Umbilical cord (tissue), 2 donors: Measurements from ENCODE around the gene ATRIP. TPM values are rescaled to one million over a fixed set of nuclear protein-coding genes. Genes with fewer than 3 reads are reported as not detected.
"Not testable (repeated sequence)": the region's sequence is repeated elsewhere in the genome, so short reads cannot be mapped to it uniquely, and the experiment has no call there.

Experiments used
- DNase-seq: peaks from one replicate; pipeline ENCODE4 v3.0.0-alpha.2; 2015; ENCODE audit warnings: low spot score
- total RNA-seq: library from RNA; depleted of rRNA; stranded (reverse); fragments of >200 nt; gene quantifications from one replicate; pipeline ENCODE4 v1.2.3, GENCODE V29; 2014; ENCODE audit warnings: low replicate concordance; ENCODE audit not compliant: insufficient read depth

Gene ATRIP
- total RNA-seq, 1 donor from 2014 or later, result 9.4 TPM

- peak; percentile 85 for DNase-seq
These were observed 10.6 kb upstream of the ATRIP start for GRCh38 chr3:48435774-48436476.

GRCh38 chr3:48436477-48436787 lies 10.1 kb upstream of the ATRIP start:
- no peak for DNase-seq

- DNase-seq, result no peak
These were observed 9.7 kb upstream of the ATRIP start for GRCh38 chr3:48436855-48437254.

GRCh38 chr3:48437812-48438211 lies 8.7 kb upstream of the ATRIP start:
- DNase-seq, result no peak

GRCh38 chr3:48439820-48440589 lies 6.5 kb upstream of the ATRIP start, which contains the start of the genes CCDC51 and TMA7:
Gene CCDC51 (minus strand): TSS chr3:48440119. CDS start chr3:48435128, 4,991 bp downstream.
Gene TMA7 (plus strand): TSS chr3:48440257. CDS start chr3:48440297, 40 bp downstream.
- peak; percentile 99 for DNase-seq

GRCh38 chr3:48440590-48440958 lies 6.0 kb upstream of the ATRIP start:
- no peak for DNase-seq

- DNase-seq, result peak; percentile 22
These were observed 4.6 kb upstream of the ATRIP start for GRCh38 chr3:48441940-48442339.

- DNase-seq, result no peak
These were observed 1.2 kb upstream of the ATRIP start for GRCh38 chr3:48445277-48445882.

- no peak for DNase-seq
These were observed 503 bp upstream of the ATRIP start for GRCh38 chr3:48446043-48446424.

- DNase-seq, result no peak
These were observed 4.7 kb downstream of the ATRIP start for GRCh38 chr3:48451270-48451669.

- no peak for DNase-seq
These were observed 9.9 kb downstream of the ATRIP start for GRCh38 chr3:48456456-48456855.

- DNase-seq, result no peak
These were observed 12.8 kb downstream of the ATRIP start for GRCh38 chr3:48459331-48459730.

- no peak for DNase-seq
These were observed 13.4 kb downstream of the ATRIP start for GRCh38 chr3:48459773-48460516.

- no peak for DNase-seq
These were observed 14.0 kb downstream of the ATRIP start for GRCh38 chr3:48460517-48460902.

GRCh38 chr3:48461767-48462166 lies 15.2 kb downstream of the ATRIP start:
- not testable (repeated sequence) for DNase-seq

GRCh38 chr3:48463703-48464102 lies 17.2 kb downstream of the ATRIP start:
- DNase-seq, result no peak

- no peak for DNase-seq
These were observed 18.2 kb downstream of the ATRIP start for GRCh38 chr3:48464713-48465221.

GRCh38 chr3:48465237-48465530 lies 18.6 kb downstream of the ATRIP start:
- DNase-seq, result no peak

GRCh38 chr3:48465531-48466378 lies 19.2 kb downstream of the ATRIP start:
- peak; percentile 100 for DNase-seq

- no peak for DNase-seq
These were observed 20.0 kb downstream of the ATRIP start for GRCh38 chr3:48466386-48467109.

- DNase-seq, result no peak
These were observed 20.5 kb downstream of the ATRIP start for GRCh38 chr3:48467110-48467454.
